ENCODE results near the gene NR2F6.

The NR2F6 gene

DNA sequence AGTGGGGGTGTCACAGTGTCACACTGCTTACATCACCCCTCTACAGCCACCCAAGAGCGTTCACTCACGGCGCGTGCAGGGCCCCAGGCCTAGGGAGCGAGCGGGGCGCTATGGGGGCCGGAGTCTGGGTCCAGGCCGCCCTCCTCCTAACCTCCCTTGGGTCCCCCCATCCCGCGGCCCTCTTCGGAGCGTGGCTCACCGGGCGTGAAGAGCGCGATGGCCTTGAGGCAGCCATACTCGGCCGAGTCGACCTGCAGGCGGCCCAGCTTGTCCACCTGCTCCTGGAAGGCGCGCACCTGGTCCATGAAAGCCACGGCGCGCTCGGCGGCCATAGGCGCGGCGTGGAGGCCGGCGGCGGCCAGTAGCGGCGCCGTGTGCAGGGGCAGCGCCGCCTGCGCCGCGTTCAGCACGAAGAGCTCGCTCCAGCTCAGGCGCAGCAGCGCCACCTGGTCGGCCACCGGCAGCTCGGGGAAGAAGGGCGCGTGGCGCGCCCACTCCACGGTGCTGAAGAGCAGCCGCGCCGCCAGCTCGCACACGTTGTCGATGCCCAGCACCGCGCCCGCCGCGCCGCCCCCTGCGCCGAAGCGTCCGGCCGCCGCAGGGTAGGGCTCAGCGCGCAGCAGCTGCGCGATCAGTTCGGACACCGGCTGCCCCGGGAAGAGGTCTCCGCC lies 10.3 kb downstream of the NR2F6 start:
- peak overlapping the region; percentile 16 for H3K4me3 ChIP-seq (ENCODE audit: low read depth, low read length)
- peak overlapping the region; percentile 55 for H3K27ac ChIP-seq
- H3K27me3 ChIP-seq (ENCODE audit: control insufficient read depth, insufficient read depth, low read length), result no peaks in the 10 kb centered on the region
- H3K4me2 ChIP-seq (ENCODE audit: low read length), result peak overlapping the region; percentile 81
- H3K9ac ChIP-seq, result no peak overlapping the region
- TF ChIP-seq, protein P1, sequence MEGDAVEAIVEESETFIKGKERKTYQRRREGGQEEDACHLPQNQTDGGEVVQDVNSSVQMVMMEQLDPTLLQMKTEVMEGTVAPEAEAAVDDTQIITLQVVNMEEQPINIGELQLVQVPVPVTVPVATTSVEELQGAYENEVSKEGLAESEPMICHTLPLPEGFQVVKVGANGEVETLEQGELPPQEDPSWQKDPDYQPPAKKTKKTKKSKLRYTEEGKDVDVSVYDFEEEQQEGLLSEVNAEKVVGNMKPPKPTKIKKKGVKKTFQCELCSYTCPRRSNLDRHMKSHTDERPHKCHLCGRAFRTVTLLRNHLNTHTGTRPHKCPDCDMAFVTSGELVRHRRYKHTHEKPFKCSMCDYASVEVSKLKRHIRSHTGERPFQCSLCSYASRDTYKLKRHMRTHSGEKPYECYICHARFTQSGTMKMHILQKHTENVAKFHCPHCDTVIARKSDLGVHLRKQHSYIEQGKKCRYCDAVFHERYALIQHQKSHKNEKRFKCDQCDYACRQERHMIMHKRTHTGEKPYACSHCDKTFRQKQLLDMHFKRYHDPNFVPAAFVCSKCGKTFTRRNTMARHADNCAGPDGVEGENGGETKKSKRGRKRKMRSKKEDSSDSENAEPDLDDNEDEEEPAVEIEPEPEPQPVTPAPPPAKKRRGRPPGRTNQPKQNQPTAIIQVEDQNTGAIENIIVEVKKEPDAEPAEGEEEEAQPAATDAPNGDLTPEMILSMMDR (IDR thresholded peaks at IDR 0.05), result peak; percentile 59
- H3K79me2 ChIP-seq, result peaks cover 11% of the 10 kb centered on the region
- H3K36me3 ChIP-seq (ENCODE audit: control insufficient read depth, insufficient read depth, low read length), result no peaks in the 10 kb centered on the region
- peaks cover 16% of the 10 kb centered on the region for H3K4me1 ChIP-seq
- H3K9me3 ChIP-seq (ENCODE audit: control insufficient read depth, low read length), result no peaks in the 10 kb centered on the region
- H2AFZ ChIP-seq, result peak overlapping the region; percentile 64

DNA sequence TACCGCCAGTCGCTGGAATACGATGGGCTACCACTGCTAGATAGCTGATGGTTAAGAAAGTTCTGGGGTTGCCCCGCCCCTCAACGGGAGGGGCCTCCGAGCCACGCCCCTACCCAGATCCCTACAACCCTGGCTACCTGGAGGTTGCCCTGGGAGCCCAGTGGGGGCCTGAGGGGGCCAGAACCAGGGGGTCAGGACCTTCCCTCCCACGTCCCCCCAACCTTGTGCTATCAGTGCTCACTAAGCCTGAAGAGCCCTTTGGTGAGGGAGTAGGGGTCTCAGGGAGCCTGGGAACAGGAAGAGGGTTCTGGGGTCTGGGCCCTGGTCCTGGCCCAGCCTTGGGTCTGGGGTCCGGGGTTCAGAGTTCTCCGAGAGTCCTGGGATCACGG lies 10.8 kb downstream of the NR2F6 start:
- Histone ChIP-seq H3K4me2 (ENCODE audit: low read length) (peak overlapping the region; percentile 81), H3K36me3 (ENCODE audit: control insufficient read depth, insufficient read depth, low read length) (no peaks in the 10 kb centered on the region), H3K27ac (no peak overlapping the region), H3K9ac (no peak overlapping the region), H3K27me3 (ENCODE audit: control insufficient read depth, insufficient read depth, low read length) (no peaks in the 10 kb centered on the region), H3K4me1 (peaks cover 16% of the 10 kb centered on the region), H3K4me3 (ENCODE audit: low read depth, low read length) (no peak overlapping the region), H3K79me2 (peaks cover 11% of the 10 kb centered on the region), H2AFZ (no peak overlapping the region), H3K9me3 (ENCODE audit: control insufficient read depth, low read length) (no peaks in the 10 kb centered on the region)
- TF ChIP-seq, protein P1 (IDR thresholded peaks at IDR 0.05), result no peak

DNA sequence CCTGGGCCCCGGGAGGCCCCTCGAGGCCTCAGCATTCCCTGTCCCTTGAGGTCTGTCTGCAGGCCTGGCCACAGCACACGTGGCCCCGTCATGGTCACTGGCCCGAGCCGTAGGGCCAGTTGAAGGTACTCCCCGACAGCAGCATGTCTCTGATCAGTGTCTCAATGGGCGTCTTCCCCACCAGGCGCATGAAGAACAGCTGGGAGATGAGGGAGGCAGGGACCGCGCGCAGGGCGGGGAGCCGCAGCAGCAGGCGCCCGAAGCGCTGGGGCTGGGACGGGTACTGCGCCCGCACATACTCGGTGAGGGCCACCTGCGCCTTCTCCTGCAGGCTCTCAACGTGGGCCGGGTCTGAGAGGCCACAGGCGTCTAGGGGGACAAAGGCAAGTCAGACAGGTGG lies 13.5 kb downstream of the NR2F6 start:
- Histone ChIP-seq H3K9ac (no peak overlapping the region), H3K27ac (no peak overlapping the region), H3K4me2 (ENCODE audit: low read length) (no peak overlapping the region), H3K79me2 (peaks cover 11% of the 10 kb centered on the region), H3K36me3 (ENCODE audit: control insufficient read depth, insufficient read depth, low read length) (no peaks in the 10 kb centered on the region), H2AFZ (no peak overlapping the region), H3K4me1 (peaks cover 16% of the 10 kb centered on the region), H3K9me3 (ENCODE audit: control insufficient read depth, low read length) (no peaks in the 10 kb centered on the region), H3K27me3 (ENCODE audit: control insufficient read depth, insufficient read depth, low read length) (no peaks in the 10 kb centered on the region), H3K4me3 (ENCODE audit: low read depth, low read length) (no peak overlapping the region)
- TF ChIP-seq, protein P1 (IDR thresholded peaks at IDR 0.05), result no peak

DNA sequence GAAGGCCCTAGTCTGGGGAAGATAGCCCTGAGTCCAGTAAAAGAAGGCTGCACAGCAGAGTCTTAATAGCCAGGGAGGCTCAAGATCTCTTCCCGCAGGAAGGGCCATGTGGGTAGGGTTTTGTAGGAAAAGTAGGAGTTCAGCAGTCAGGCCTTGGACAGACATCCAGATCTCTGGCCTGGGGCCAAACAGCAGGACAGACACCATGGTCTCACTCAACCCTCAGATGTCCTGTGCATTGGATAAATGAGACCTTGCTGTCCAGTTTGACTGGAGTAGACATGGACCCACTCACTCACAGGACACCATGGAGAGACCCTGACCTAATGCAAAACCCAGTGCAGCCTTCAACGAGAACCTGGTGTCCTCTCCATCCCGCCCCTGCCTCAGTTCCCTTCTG lies 15.8 kb downstream of the NR2F6 start:
- H3K27me3 ChIP-seq (ENCODE audit: control insufficient read depth, insufficient read depth, low read length), result no peaks in the 10 kb centered on the region

More for the DNA sequence above, 15.8 kb downstream of the NR2F6 start:
- Histone ChIP-seq H3K9me3 (ENCODE audit: control insufficient read depth, low read length) (no peaks in the 10 kb centered on the region), H3K9ac (no peak overlapping the region), H3K4me1 (peaks cover 12% of the 10 kb centered on the region), H3K36me3 (ENCODE audit: control insufficient read depth, insufficient read depth, low read length) (no peaks in the 10 kb centered on the region), H3K4me3 (ENCODE audit: low read depth, low read length) (no peak overlapping the region), H3K4me2 (ENCODE audit: low read length) (no peak overlapping the region), H3K79me2 (peaks cover 8% of the 10 kb centered on the region), H3K27ac (no peak overlapping the region), H2AFZ (no peak overlapping the region)
- TF ChIP-seq, protein P1 (IDR thresholded peaks at IDR 0.05), result no peak
